ENCODE data around the gene DDX56. TPM values are rescaled to one million over a fixed set of nuclear protein-coding genes. Genes with fewer than 3 reads are reported as not detected.
A peak's percentile ranks its signal among the peaks of the same experiment; 100 is the strongest.

DDX56 gene
- total and polyA plus RNA-seq, 9 of the 15 experiments (the other 6 are each of a cell fraction or from before 2014, with no cell fraction given): 33.0 to 145 (median 102) TPM

DNA sequence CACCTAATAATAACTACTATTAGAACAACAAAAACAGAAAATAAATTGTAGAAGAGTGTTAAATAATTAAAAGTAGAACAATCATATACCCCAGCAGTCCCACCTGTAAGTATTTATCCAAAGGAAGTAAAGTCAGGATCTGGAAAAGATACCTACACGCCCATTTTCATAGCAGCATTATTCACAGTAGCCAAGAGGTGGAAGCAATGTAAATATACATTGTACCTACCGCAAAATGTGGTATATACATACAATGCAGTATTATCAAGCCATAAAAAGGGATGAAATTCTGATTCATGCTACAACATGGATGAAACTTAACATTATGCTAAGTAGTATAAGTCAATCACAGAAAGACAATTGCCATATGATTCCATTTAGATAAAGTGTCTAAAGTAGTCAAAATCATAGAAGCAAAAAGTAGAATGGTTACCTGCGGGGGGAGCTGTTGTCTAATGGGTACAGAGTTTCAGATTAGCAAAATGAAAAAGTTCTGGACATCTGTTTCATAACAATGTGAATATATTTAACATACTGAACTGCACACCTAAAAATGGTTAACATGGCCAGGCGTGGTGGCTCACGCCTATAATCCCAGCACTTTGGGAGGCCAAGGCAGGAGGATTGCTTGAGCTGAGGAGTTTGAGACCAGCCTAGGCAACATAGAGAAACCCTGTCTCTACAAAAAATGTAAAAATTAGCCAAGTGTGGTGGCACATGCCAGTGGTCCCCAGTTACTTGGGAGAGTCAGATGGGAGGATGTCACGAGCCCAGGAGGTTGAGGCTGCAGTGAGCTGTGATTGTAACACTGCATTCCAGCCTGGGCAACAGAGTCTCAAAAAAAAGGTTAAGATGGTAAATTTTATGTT is 14.4 kb upstream of the DDX56 start (continued):
- TF ChIP-seq RAD21 (CRISPR knock-in tag; conservative IDR thresholded peaks at IDR 0.05 in 1 of 2, IDR thresholded peaks at IDR 0.05 in 1 of 2): peak; percentile 93 to 95
- peak; percentile 66 for TF ChIP-seq BRD9 (IDR thresholded peaks at IDR 0.05; ENCODE audit: low read depth, partially characterized antibody)
- no peak for TF ChIP-seq CHD2 (IDR thresholded peaks at IDR 0.05; ENCODE audit: low read depth, low read length)

DNA sequence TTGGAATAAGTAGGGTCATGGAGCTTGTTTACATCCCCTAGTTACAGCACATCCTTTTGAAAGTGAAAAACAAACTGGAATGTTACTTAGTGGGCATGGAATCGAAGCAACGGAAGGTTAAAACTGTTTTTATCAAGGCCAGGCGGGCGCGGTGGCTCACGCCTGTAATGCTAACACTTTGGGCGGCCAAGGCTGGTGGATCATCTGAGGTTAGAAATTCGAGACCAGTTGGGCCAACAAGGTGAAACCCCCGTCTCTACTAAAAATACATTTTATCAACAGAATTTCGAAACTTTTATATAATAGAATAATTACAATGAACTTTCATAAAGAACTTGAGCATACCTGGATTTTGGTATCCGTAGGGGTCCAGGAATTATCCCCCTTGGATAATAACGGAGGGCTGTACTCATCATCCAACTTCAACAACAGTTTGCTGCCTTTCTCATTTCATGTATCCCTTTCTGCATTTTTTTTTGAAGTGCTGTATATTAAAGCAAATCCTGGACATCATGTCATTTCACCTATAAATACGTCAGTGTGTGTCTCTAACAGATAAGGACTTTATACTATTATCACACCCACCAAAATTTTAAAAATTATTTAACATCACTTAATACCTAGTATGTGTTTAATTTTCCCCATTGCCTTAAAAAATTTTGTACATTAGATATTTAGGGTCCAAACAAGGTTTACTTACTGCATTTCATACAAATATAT is 9.6 kb upstream of the DDX56 start:
- no TSS peak for BruUV-seq (replicated peaks)
- no peak for FAIRE-seq
- CTCF ChIA-PET (ENCODE audit: low intra/inter-chr PET ratio): no interaction called here

More for the DNA sequence above, 9.6 kb upstream of the DDX56 start:
- POLR2A ChIA-PET: interaction anchor here (0.6 to 2.4 kb wide), 7 partner anchors 8 to 401 kb away, joined by 3 to 14 read pairs (median 6); partner anchors contain the start of gene OGDH
- H3K27ac ChIP-seq (ENCODE audit: extremely low read depth, low read depth, low read length): no peak overlapping the region; the same call in 2 of the 3 replicates
- ATAC-seq (no peak), DNase-seq (ENCODE audit: extremely low read depth in 1 of 4, low spot score in 3 of 4) (no peak)
- TF ChIP-seq, protein P1, sequence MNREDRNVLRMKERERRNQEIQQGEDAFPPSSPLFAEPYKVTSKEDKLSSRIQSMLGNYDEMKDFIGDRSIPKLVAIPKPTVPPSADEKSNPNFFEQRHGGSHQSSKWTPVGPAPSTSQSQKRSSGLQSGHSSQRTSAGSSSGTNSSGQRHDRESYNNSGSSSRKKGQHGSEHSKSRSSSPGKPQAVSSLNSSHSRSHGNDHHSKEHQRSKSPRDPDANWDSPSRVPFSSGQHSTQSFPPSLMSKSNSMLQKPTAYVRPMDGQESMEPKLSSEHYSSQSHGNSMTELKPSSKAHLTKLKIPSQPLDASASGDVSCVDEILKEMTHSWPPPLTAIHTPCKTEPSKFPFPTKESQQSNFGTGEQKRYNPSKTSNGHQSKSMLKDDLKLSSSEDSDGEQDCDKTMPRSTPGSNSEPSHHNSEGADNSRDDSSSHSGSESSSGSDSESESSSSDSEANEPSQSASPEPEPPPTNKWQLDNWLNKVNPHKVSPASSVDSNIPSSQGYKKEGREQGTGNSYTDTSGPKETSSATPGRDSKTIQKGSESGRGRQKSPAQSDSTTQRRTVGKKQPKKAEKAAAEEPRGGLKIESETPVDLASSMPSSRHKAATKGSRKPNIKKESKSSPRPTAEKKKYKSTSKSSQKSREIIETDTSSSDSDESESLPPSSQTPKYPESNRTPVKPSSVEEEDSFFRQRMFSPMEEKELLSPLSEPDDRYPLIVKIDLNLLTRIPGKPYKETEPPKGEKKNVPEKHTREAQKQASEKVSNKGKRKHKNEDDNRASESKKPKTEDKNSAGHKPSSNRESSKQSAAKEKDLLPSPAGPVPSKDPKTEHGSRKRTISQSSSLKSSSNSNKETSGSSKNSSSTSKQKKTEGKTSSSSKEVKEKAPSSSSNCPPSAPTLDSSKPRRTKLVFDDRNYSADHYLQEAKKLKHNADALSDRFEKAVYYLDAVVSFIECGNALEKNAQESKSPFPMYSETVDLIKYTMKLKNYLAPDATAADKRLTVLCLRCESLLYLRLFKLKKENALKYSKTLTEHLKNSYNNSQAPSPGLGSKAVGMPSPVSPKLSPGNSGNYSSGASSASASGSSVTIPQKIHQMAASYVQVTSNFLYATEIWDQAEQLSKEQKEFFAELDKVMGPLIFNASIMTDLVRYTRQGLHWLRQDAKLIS (CRISPR knock-in tag; IDR thresholded peaks at IDR 0.05): no peak
- peak overlapping the region; percentile 91 for H3K4me2 ChIP-seq (ENCODE audit: insufficient read depth, low read length)
- H3K9me1 ChIP-seq (ENCODE audit: control insufficient read depth, insufficient read depth, low read length): no peaks in the 10 kb centered on the region
- no peaks in the 10 kb centered on the region for H4K20me1 ChIP-seq (replicated peaks; ENCODE audit: control insufficient read depth, insufficient read depth, low read length)
- no peaks in the 10 kb centered on the region for H3K9me3 ChIP-seq (replicated peaks; ENCODE audit: control insufficient read depth, insufficient read depth, low read depth, low read length)
- H3K4me3 ChIP-seq: peak overlapping the region; percentile 81
- peaks cover 26% of the 10 kb centered on the region; the same call in 2 of the 3 replicates for H3K36me3 ChIP-seq (ENCODE audit: control insufficient read depth, insufficient read depth, low read length)
- 85% methylated on average over 13 of the region's 13 CpGs for WGBS (ENCODE audit: insufficient coverage, low coverage, missing lambda C conversion rate)
- intact Hi-C loops (cut with micrococcal nuclease) (loop anchor here (5.0 kb wide), 1 partner anchor 214 kb away; the partner anchor contains the start of gene PPIA), in situ Hi-C loops (cut with MboI) (no loop called here)
- H3K79me2 ChIP-seq (ENCODE audit: control insufficient read depth, insufficient read depth, low read length): peaks cover 25% of the 10 kb centered on the region
- peak overlapping the region; percentile 98 for H2AFZ ChIP-seq (ENCODE audit: low read depth, low read length)
- no peaks in the 10 kb centered on the region for H3K27me3 ChIP-seq (ENCODE audit: control insufficient read depth in 2 of 2, insufficient read depth in 2 of 2, low read length in 2 of 2)
- peaks cover 9 to 25% of the 10 kb centered on the region in 2 experiments; a peak in 4 of 5 replicates for H3K4me1 ChIP-seq (replicated peaks in 1 of 2; ENCODE audit: control insufficient read depth in 2 of 2, insufficient read depth in 2 of 2, low read length in 2 of 2)
- peak overlapping the region; percentile 85 to 96; a peak in 3 of 4 replicates for H3K9ac ChIP-seq (ENCODE audit: insufficient read depth in 1 of 2, low read depth in 2 of 2, low read length in 2 of 2)
